Spinal cord (tissue), 10 donors: ENCODE data around the gene CHN1. TPM values are rescaled to one million over a fixed set of nuclear protein-coding genes. Genes with fewer than 3 reads are reported as not detected.

Experiments used
- DNase-seq, 6 donors: peaks; one replicate each; pipeline versions ENCODE4 v3.0.0 to v3.0.0-alpha.2; 2013 to 2015; ENCODE audit warnings: low spot score in 6 of 6, low read depth in 4 of 6
- H3K27ac ChIP-seq: one replicate; pipeline ENCODE4 v1.5.1; 2013; ENCODE audit warnings: low read depth, low read length, control low read depth
- H3K27me3 ChIP-seq: one replicate; pipeline ENCODE4 v1.6.1; 2013; ENCODE audit warnings: low read length; ENCODE audit not compliant: control insufficient read depth, insufficient read depth
- H3K36me3 ChIP-seq: one replicate; pipeline ENCODE4 v1.6.1; 2013; ENCODE audit warnings: low read length; ENCODE audit not compliant: control insufficient read depth, insufficient read depth
- H3K4me1 ChIP-seq: one replicate; pipeline ENCODE4 v1.6.1; 2013; ENCODE audit warnings: low read length; ENCODE audit not compliant: control insufficient read depth, insufficient read depth
- H3K4me3 ChIP-seq: one replicate; pipeline ENCODE4 v1.5.1; 2013; ENCODE audit warnings: low read depth, low read length, control low read depth
- H3K9me3 ChIP-seq: one replicate; pipeline ENCODE4 v1.6.1; 2013; ENCODE audit warnings: low read length; ENCODE audit not compliant: control insufficient read depth, insufficient read depth
- WGBS: methylation state at CpG from one replicate; pipeline ENCODE4 v1.1.5; 2013; ENCODE audit warnings: missing lambda C conversion rate; ENCODE audit not compliant: insufficient coverage; 5-methylcytosine and 5-hydroxymethylcytosine counted together
- polyA plus RNA-seq, 2 donors: library from polyadenylated mRNA; unstranded; fragments of 120-200 nt; gene quantifications; one replicate each; pipeline ENCODE4 v1.2.1, GENCODE V29; 2013; ENCODE audit not compliant: insufficient read length in 2 of 2
- total RNA-seq, 2 donors: library from RNA; depleted of rRNA in 1 of 2; stranded (reverse); fragments of 120-200 nt in 1 of 2; fragments of >200 nt in 1 of 2; gene quantifications; one replicate each; pipeline versions ENCODE4 v1.2.3 to v1.2.4, GENCODE V29; 2013 to 2014
- donor health status: healthy.

CHN1 gene
- total and polyA plus RNA-seq, 4 donors: 56.9 to 72.4 (median 64.0) TPM

GRCh38 chr2:174952607-174953006 lies 52.6 kb downstream of the CHN1 start:
- Histone ChIP-seq H3K4me3 (no peak overlapping the region), H3K9me3 (no peaks in the 10 kb centered on the region), H3K4me1 (no peaks in the 10 kb centered on the region), H3K27me3 (no peaks in the 10 kb centered on the region), H3K36me3 (no peaks in the 10 kb centered on the region), H3K27ac (no peak overlapping the region)
- 84% methylated on average over 3 of the region's 6 CpGs for WGBS
- DNase-seq: peak in 1 of 6 donors; percentile 16

- no peak overlapping the region for H3K4me3 ChIP-seq
- no peaks in the 10 kb centered on the region for H3K9me3 ChIP-seq
- no peaks in the 10 kb centered on the region for H3K4me1 ChIP-seq
- WGBS: no CpG with 5 or more reads among the region's 1 CpG
- H3K27ac ChIP-seq: no peak overlapping the region
- no peaks in the 10 kb centered on the region for H3K36me3 ChIP-seq
- peak in 1 of 6 donors; percentile 7 for DNase-seq
- H3K27me3 ChIP-seq: no peaks in the 10 kb centered on the region
Measured at GRCh38 chr2:174951745-174952144, 53.4 kb downstream of the CHN1 start.

- H3K27me3 ChIP-seq: no peaks in the 10 kb centered on the region
- WGBS: 87% methylated on average over 4 of the region's 8 CpGs
- no peak overlapping the region for H3K27ac ChIP-seq
- no peaks in the 10 kb centered on the region for H3K36me3 ChIP-seq
- no peaks in the 10 kb centered on the region for H3K9me3 ChIP-seq
- H3K4me3 ChIP-seq: no peak overlapping the region
- no peaks in the 10 kb centered on the region for H3K4me1 ChIP-seq
- no peak for DNase-seq
Measured at GRCh38 chr2:174949988-174950687, 55.0 kb downstream of the CHN1 start.

- H3K36me3 ChIP-seq: no peaks in the 10 kb centered on the region
- H3K27ac ChIP-seq: no peak overlapping the region
- DNase-seq: no peak
- no peak overlapping the region for H3K4me3 ChIP-seq
- H3K9me3 ChIP-seq: no peaks in the 10 kb centered on the region
- WGBS: no CpG with 5 or more reads among the region's 3 CpGs
- H3K4me1 ChIP-seq: no peaks in the 10 kb centered on the region
- H3K27me3 ChIP-seq: no peaks in the 10 kb centered on the region
Measured at GRCh38 chr2:174945601-174946260, 59.5 kb downstream of the CHN1 start.

GRCh38 chr2:174939046-174939445 lies 66.1 kb downstream of the CHN1 start:
- no peak for DNase-seq
- no peak overlapping the region for H3K27ac ChIP-seq
- H3K4me1 ChIP-seq: no peaks in the 10 kb centered on the region
- 100% methylated on average over 1 of the region's 1 CpG for WGBS
- H3K4me3 ChIP-seq: no peak overlapping the region
- no peaks in the 10 kb centered on the region for H3K27me3 ChIP-seq
- no peaks in the 10 kb centered on the region for H3K9me3 ChIP-seq
- H3K36me3 ChIP-seq: no peaks in the 10 kb centered on the region

GRCh38 chr2:174931724-174932123 lies 73.5 kb downstream of the CHN1 start:
- 91% methylated on average over 3 of the region's 3 CpGs for WGBS
- no peaks in the 10 kb centered on the region for H3K27me3 ChIP-seq
- no peak overlapping the region for H3K27ac ChIP-seq
- DNase-seq: no peak
- no peak overlapping the region for H3K4me3 ChIP-seq
- H3K9me3 ChIP-seq: no peaks in the 10 kb centered on the region
- H3K36me3 ChIP-seq: no peaks in the 10 kb centered on the region
- no peaks in the 10 kb centered on the region for H3K4me1 ChIP-seq

GRCh38 chr2:174929786-174930185 lies 75.4 kb downstream of the CHN1 start:
- no peak for DNase-seq
- Histone ChIP-seq H3K4me1 (no peaks in the 10 kb centered on the region), H3K36me3 (no peaks in the 10 kb centered on the region), H3K27ac (no peak overlapping the region), H3K4me3 (no peak overlapping the region), H3K9me3 (no peaks in the 10 kb centered on the region), H3K27me3 (no peaks in the 10 kb centered on the region)
- no CpG with 5 or more reads among the region's 4 CpGs for WGBS

- Histone ChIP-seq H3K4me1 (no peaks in the 10 kb centered on the region), H3K27ac (no peak overlapping the region), H3K36me3 (no peaks in the 10 kb centered on the region), H3K4me3 (no peak overlapping the region), H3K9me3 (no peaks in the 10 kb centered on the region), H3K27me3 (no peaks in the 10 kb centered on the region)
- no peak for DNase-seq
- WGBS: 57% methylated on average over 1 of the region's 3 CpGs
Measured at GRCh38 chr2:174925046-174925784, 80.0 kb downstream of the CHN1 start.

- no peaks in the 10 kb centered on the region for H3K9me3 ChIP-seq
- no peaks in the 10 kb centered on the region for H3K4me1 ChIP-seq
- no peaks in the 10 kb centered on the region for H3K36me3 ChIP-seq
- no peak overlapping the region for H3K4me3 ChIP-seq
- DNase-seq: no peak
- H3K27me3 ChIP-seq: no peaks in the 10 kb centered on the region
- no peak overlapping the region for H3K27ac ChIP-seq
Measured at GRCh38 chr2:174924061-174924693, 81.0 kb downstream of the CHN1 start.
